Measurements from ENCODE around the gene EN2. TPM values are rescaled to one million over a fixed set of nuclear protein-coding genes. Genes with fewer than 3 reads are reported as not detected.
A peak's percentile ranks its signal among the peaks of the same experiment; 100 is the strongest.

Gene EN2
- total RNA-seq, 2 experiments from 2014 or later = not detected

DNA sequence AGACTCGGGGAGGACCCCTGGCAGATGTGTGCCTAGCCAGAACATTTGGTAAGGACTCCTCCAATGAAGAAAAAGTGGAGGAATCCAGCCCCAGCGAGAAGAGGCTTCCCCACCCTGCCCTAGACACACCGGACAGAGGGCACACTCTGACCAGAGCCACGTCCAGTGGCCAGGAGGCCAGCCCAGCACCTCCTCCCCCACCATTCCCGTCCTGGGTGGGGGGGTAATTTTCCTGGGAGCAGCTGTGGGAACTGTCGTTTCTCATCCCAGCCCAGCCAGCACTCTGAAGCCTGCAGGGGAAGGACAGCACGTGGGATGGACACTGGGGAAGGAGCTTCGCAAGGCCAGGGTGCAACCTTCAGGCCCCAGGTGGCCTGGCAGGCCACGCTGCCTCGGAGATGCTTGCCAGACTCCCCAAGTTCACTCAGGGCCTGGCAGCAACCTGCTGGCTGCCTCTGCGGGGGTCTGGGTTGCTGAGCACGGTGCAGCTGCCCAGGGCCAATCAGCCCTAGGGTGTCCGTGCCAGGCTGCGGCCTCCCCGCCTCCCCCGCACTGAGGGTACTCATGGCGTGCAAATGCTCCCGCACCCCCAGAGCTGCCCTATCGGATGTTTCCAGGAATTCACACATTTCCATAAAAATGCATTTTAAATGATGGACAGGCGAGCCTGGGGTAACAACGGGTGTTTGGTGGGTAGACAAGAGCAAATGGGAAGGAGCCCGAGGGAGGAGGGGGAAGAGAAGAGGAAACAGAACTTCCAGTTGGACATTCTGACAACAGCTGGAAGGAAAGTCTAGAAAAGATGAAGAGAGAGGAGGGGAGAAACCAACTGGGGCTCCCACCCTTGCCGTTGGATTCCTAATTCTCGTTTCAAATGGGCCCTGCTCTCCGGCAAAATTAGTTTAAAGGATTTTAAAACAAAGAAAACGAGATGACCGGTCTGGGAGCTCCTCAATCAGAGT lies 1.9 kb upstream of the EN2 start:
- Mint-ChIP-seq H3K4me3 (peak overlapping the region; percentile 73), H3K27ac (no peak overlapping the region), H3K4me1 (ENCODE audit: low read depth) (peaks cover 28% of the 10 kb centered on the region), H3K27me3 (peaks cover 71% of the 10 kb centered on the region), H3K9me3 (no peaks in the 10 kb centered on the region), H3K36me3 (ENCODE audit: low read depth) (no peaks in the 10 kb centered on the region)
- intact Hi-C loops (cut with DNase I, micrococcal nuclease) = no loop called here
- DNase-seq (no peak), ATAC-seq (ENCODE audit: poor library complexity) (no peak)
- H3K27me3 ChIP-seq (ENCODE audit: control insufficient read depth in 1 of 2, insufficient read depth in 2 of 2, low read length in 2 of 2) = peaks cover 68 to 75% of the 10 kb centered on the region in 2 experiments
- H3K9me3 ChIP-seq (ENCODE audit: control insufficient read depth in 1 of 2, insufficient read depth in 1 of 2, low read length in 2 of 2) = peaks cover 0 to 41% of the 10 kb centered on the region in 2 experiments
- ChIA-PET POLR2A (no interaction called here), CTCF (no interaction called here)
- TF ChIP-seq, protein P1, sequence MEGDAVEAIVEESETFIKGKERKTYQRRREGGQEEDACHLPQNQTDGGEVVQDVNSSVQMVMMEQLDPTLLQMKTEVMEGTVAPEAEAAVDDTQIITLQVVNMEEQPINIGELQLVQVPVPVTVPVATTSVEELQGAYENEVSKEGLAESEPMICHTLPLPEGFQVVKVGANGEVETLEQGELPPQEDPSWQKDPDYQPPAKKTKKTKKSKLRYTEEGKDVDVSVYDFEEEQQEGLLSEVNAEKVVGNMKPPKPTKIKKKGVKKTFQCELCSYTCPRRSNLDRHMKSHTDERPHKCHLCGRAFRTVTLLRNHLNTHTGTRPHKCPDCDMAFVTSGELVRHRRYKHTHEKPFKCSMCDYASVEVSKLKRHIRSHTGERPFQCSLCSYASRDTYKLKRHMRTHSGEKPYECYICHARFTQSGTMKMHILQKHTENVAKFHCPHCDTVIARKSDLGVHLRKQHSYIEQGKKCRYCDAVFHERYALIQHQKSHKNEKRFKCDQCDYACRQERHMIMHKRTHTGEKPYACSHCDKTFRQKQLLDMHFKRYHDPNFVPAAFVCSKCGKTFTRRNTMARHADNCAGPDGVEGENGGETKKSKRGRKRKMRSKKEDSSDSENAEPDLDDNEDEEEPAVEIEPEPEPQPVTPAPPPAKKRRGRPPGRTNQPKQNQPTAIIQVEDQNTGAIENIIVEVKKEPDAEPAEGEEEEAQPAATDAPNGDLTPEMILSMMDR (IDR thresholded peaks at IDR 0.05) = no peak
- no peak overlapping the region for H3K27ac ChIP-seq (ENCODE audit: low read depth in 1 of 2, low read length in 2 of 2)
- no peaks in the 10 kb centered on the region for H3K36me3 ChIP-seq (ENCODE audit: insufficient read depth, low read length)
- peaks cover 22% of the 10 kb centered on the region for H3K4me1 ChIP-seq (ENCODE audit: insufficient read depth, low read length)
- no peak overlapping the region for H3K4me3 ChIP-seq (ENCODE audit: low read length)

DNA sequence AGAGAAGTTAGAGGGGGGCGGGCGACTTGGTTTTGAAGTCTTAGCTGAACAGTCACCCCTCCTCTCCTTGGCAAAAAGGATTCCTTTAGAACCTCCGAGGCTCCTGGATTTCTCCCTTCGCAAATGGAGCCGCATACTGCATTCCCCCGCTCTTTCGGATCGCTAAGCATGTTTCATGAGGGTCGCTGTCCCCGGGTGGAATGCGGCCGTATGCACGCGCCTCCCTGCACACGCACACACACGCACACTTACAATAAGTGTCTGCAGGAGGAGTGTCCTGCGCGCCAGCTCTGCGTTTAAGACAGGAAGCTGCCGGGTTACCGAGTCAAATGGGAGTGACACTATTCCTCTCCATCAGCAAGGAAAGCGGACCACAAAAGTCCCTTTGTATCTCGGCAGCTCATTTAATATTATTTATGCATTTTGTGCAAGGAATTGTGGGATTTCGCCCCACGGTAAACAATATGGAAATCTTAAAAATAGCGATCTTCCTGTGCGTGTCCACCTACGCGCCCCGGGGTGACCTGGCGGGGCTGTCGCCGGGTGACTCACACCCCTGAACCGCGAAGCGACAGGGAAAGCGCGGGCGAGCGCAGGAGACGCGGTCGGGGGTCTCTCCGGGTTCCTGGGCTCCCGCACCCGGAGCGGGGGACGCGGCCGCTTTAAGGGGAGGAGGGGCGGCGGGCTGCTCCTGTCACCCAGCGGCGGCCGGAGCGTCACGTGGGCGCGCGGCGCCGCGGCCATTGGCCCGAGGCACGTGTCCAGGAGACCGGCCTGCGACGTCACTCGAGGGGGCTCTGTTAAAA lies 988 bp upstream of the EN2 start:
- peaks cover 0 to 45% of the 10 kb centered on the region in 2 experiments for H3K9me3 ChIP-seq (ENCODE audit: control insufficient read depth in 1 of 2, insufficient read depth in 1 of 2, low read length in 2 of 2)
- peaks cover 68 to 75% of the 10 kb centered on the region in 2 experiments for H3K27me3 ChIP-seq (ENCODE audit: control insufficient read depth in 1 of 2, insufficient read depth in 2 of 2, low read length in 2 of 2)
- Mint-ChIP-seq H3K4me1 (ENCODE audit: low read depth) (peaks cover 26% of the 10 kb centered on the region), H3K27me3 (peaks cover 71% of the 10 kb centered on the region), H3K9me3 (no peaks in the 10 kb centered on the region), H3K36me3 (ENCODE audit: low read depth) (no peaks in the 10 kb centered on the region), H3K4me3 (peak overlapping the region; percentile 76), H3K27ac (no peak overlapping the region)
- intact Hi-C loops (cut with DNase I, micrococcal nuclease) = no loop called here
- H3K4me3 ChIP-seq (ENCODE audit: low read length) = peak overlapping the region; percentile 41
- no peaks in the 10 kb centered on the region for H3K36me3 ChIP-seq (ENCODE audit: insufficient read depth, low read length)
- TF ChIP-seq, protein P1 (IDR thresholded peaks at IDR 0.05) = no peak
- ATAC-seq (ENCODE audit: poor library complexity) (no peak), DNase-seq (no peak)
- no peak overlapping the region for H3K27ac ChIP-seq (ENCODE audit: low read depth in 1 of 2, low read length in 2 of 2)
- POLR2A ChIA-PET = no interaction called here
- H3K4me1 ChIP-seq (ENCODE audit: insufficient read depth, low read length) = peaks cover 22% of the 10 kb centered on the region
- CTCF ChIA-PET = no interaction called here

DNA sequence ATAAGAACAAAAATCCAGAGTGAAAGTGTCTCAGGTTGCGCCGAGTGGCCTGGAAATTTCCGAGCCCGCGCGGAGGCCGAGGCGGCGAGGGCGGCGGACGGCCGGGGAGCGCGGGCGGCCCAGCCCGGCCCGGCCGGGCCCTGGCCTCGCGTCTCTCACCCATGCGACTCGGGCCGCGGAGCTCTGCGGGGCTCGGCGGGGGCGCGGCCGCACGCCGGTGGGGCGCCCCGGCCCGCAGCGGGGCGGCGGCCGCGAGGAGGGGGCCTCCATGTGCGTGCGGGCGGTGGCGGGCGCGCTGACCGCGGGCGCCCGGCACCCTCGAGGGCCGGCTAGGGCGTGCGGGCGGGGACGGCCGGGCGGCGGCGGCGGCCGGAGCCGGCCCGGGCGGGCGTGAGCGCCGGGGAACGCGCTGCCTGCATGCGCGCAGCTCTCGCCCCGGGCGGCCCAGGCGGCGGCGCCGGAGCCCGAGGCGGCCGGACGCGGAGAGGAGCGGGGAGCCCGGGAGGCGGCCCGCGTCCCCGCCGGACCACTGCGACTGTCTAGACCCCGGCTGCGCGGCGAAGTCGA lies 302 bp upstream of the EN2 start:
- no peaks in the 10 kb centered on the region for H3K36me3 ChIP-seq (ENCODE audit: insufficient read depth, low read length)
- ATAC-seq (ENCODE audit: poor library complexity) (no peak), DNase-seq (no peak)
- peaks cover 21% of the 10 kb centered on the region for H3K4me1 Mint-ChIP-seq (ENCODE audit: low read depth)
- CTCF ChIA-PET = no interaction called here
- TF ChIP-seq, protein P1 (IDR thresholded peaks at IDR 0.05) = no peak
- intact Hi-C loops (cut with DNase I, micrococcal nuclease) = no loop called here
- peaks cover 22% of the 10 kb centered on the region for H3K4me1 ChIP-seq (ENCODE audit: insufficient read depth, low read length)
- H3K9me3 Mint-ChIP-seq = no peaks in the 10 kb centered on the region
- POLR2A ChIA-PET = no interaction called here
- peaks cover 0 to 52% of the 10 kb centered on the region in 2 experiments for H3K9me3 ChIP-seq (ENCODE audit: control insufficient read depth in 1 of 2, insufficient read depth in 1 of 2, low read length in 2 of 2)
- H3K27me3 ChIP-seq (ENCODE audit: control insufficient read depth in 1 of 2, insufficient read depth in 2 of 2, low read length in 2 of 2) = peaks cover 72 to 80% of the 10 kb centered on the region in 2 experiments
- H3K27ac Mint-ChIP-seq = no peak overlapping the region
- peak overlapping the region; percentile 41 for H3K4me3 ChIP-seq (ENCODE audit: low read length)
- peaks cover 71% of the 10 kb centered on the region for H3K27me3 Mint-ChIP-seq
- no peaks in the 10 kb centered on the region for H3K36me3 Mint-ChIP-seq (ENCODE audit: low read depth)
- no peak overlapping the region for H3K4me3 Mint-ChIP-seq
- no peak overlapping the region for H3K27ac ChIP-seq (ENCODE audit: low read depth in 1 of 2, low read length in 2 of 2)

All from CD4-positive, alpha-beta T cell (primary cell).